ENCODE data around the gene CSRNP3.

CSRNP3 gene

DNA sequence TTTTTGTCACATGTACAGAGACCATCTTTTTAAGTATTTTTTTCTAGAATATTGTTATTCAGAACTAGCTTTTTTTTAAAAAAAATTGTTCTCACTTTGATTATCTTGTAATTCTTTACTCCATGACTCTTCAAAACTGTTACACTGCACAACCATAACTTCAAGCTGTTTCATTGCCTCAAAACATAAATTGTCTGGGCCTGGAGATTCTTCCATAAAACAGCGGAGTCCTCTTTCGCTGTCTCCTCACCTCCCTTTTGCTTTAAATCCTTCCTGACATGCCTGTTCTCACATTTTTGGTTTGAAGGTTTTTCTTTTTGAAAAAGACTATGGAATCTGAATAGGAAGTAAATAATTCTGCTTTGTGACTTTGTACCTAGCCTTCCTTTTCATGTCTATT is 197.9 kb downstream of the CSRNP3 start:
- no peaks in the 10 kb centered on the region for H3K36me3 ChIP-seq (ENCODE audit: control insufficient read depth in 4 of 4, insufficient read depth in 4 of 4, low read length in 3 of 4)
- H3K27me3 ChIP-seq (replicated peaks in 2 of 5; ENCODE audit: control insufficient read depth in 4 of 5, insufficient read depth in 5 of 5, low read length in 4 of 5) = no peaks in the 10 kb centered on the region
- WGBS (ENCODE audit: insufficient coverage) = no CpG with 5 or more reads among the region's 2 CpGs
- DNase-seq = no peak
- CTCF ChIA-PET = no interaction called here
- no peaks in the 10 kb centered on the region for H3K4me1 ChIP-seq (ENCODE audit: control extremely low read depth in 1 of 4, control insufficient read depth in 4 of 4, insufficient read depth in 4 of 4, low read length in 3 of 4)
- peaks cover 0 to 4% (median 0%) of the 10 kb centered on the region in 5 experiments for H3K9me3 ChIP-seq (ENCODE audit: control extremely low read depth in 1 of 5, control insufficient read depth in 4 of 5, insufficient read depth in 2 of 5, low read depth in 1 of 5, low read length in 4 of 5)
- no peak overlapping the region for H3K4me3 ChIP-seq (ENCODE audit: control insufficient read depth in 1 of 7, extremely low read depth in 1 of 7, insufficient read depth in 4 of 7, low read depth in 2 of 7, low read length in 6 of 7)
- no peak overlapping the region for H3K27ac ChIP-seq (ENCODE audit: insufficient read depth in 1 of 2, low read depth in 1 of 2, low read length in 2 of 2, poor library complexity in 1 of 2, severe bottlenecking in 2 of 2)
- POLR2A ChIA-PET = no interaction called here

- Histone ChIP-seq H3K9me3 (ENCODE audit: control extremely low read depth in 1 of 5, control insufficient read depth in 4 of 5, insufficient read depth in 2 of 5, low read depth in 1 of 5, low read length in 4 of 5) (peaks cover 0 to 4% (median 0%) of the 10 kb centered on the region in 5 experiments), H3K4me3 (ENCODE audit: control insufficient read depth in 1 of 7, extremely low read depth in 1 of 7, insufficient read depth in 4 of 7, low read depth in 2 of 7, low read length in 6 of 7) (no peak overlapping the region), H3K27me3 (replicated peaks in 2 of 5; ENCODE audit: control insufficient read depth in 4 of 5, insufficient read depth in 5 of 5, low read length in 4 of 5) (no peaks in the 10 kb centered on the region), H3K36me3 (ENCODE audit: control insufficient read depth in 4 of 4, insufficient read depth in 4 of 4, low read length in 3 of 4) (no peaks in the 10 kb centered on the region), H3K27ac (ENCODE audit: insufficient read depth in 1 of 2, low read depth in 1 of 2, low read length in 2 of 2, poor library complexity in 1 of 2, severe bottlenecking in 2 of 2) (no peak overlapping the region), H3K4me1 (ENCODE audit: control extremely low read depth in 1 of 4, control insufficient read depth in 4 of 4, insufficient read depth in 4 of 4, low read length in 3 of 4) (no peaks in the 10 kb centered on the region)
- DNase-seq = no peak
- ChIA-PET CTCF (no interaction called here), POLR2A (no interaction called here)
- no CpG with 5 or more reads among the region's 2 CpGs for WGBS (ENCODE audit: insufficient coverage)
Observed at GRCh38 chr2:165674780-165675179, 205.3 kb downstream of the CSRNP3 start.

- WGBS (ENCODE audit: insufficient coverage) = 92% methylated on average over 1 of the region's 1 CpG
- Histone ChIP-seq H3K27me3 (replicated peaks in 2 of 5; ENCODE audit: control insufficient read depth in 4 of 5, insufficient read depth in 5 of 5, low read length in 4 of 5) (no peaks in the 10 kb centered on the region), H3K4me1 (ENCODE audit: control extremely low read depth in 1 of 4, control insufficient read depth in 4 of 4, insufficient read depth in 4 of 4, low read length in 3 of 4) (no peaks in the 10 kb centered on the region), H3K27ac (ENCODE audit: insufficient read depth in 1 of 2, low read depth in 1 of 2, low read length in 2 of 2, poor library complexity in 1 of 2, severe bottlenecking in 2 of 2) (no peak overlapping the region), H3K36me3 (ENCODE audit: control insufficient read depth in 4 of 4, insufficient read depth in 4 of 4, low read length in 3 of 4) (no peaks in the 10 kb centered on the region), H3K4me3 (ENCODE audit: control insufficient read depth in 1 of 7, extremely low read depth in 1 of 7, insufficient read depth in 4 of 7, low read depth in 2 of 7, low read length in 6 of 7) (no peak overlapping the region), H3K9me3 (ENCODE audit: control extremely low read depth in 1 of 5, control insufficient read depth in 4 of 5, insufficient read depth in 2 of 5, low read depth in 1 of 5, low read length in 4 of 5) (peaks cover 0 to 4% (median 0%) of the 10 kb centered on the region in 5 experiments)
- DNase-seq = no peak
- ChIA-PET CTCF (no interaction called here), POLR2A (interaction anchor here (0.5 kb wide), 1 partner anchor 93 kb away, joined by 4 read pairs; no protein-coding TSS in a partner anchor)
Observed at GRCh38 chr2:165675551-165675968, 206.1 kb downstream of the CSRNP3 start.

DNA sequence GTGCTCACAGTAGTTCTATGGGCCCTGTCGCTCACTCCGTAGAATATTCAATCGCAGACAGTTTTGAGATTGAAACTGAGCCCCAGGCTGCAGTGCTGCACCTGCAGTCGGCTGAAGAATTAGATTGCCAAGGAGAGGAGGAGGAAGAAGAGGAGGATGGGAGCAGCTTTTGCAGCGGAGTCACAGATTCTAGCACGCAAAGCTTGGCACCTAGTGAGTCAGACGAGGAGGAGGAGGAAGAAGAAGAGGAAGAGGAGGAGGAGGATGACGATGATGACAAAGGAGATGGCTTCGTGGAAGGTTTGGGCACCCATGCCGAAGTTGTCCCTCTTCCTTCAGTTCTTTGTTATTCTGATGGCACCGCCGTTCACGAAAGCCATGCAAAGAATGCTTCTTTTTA is 209.4 kb downstream of the CSRNP3 start:
- ChIA-PET POLR2A (no interaction called here), CTCF (no interaction called here)
- H3K4me1 ChIP-seq (ENCODE audit: control extremely low read depth in 1 of 4, control insufficient read depth in 4 of 4, insufficient read depth in 4 of 4, low read length in 3 of 4) = no peaks in the 10 kb centered on the region
- H3K27ac ChIP-seq (ENCODE audit: insufficient read depth in 1 of 2, low read depth in 1 of 2, low read length in 2 of 2, poor library complexity in 1 of 2, severe bottlenecking in 2 of 2) = no peak overlapping the region
- DNase-seq = no peak
- no peaks in the 10 kb centered on the region for H3K9me3 ChIP-seq (ENCODE audit: control extremely low read depth in 1 of 5, control insufficient read depth in 4 of 5, insufficient read depth in 2 of 5, low read depth in 1 of 5, low read length in 4 of 5)
- no peaks in the 10 kb centered on the region for H3K36me3 ChIP-seq (ENCODE audit: control insufficient read depth in 4 of 4, insufficient read depth in 4 of 4, low read length in 3 of 4)
- 98% methylated on average over 12 of the region's 13 CpGs for WGBS (ENCODE audit: insufficient coverage)
- H3K27me3 ChIP-seq (replicated peaks in 2 of 5; ENCODE audit: control insufficient read depth in 4 of 5, insufficient read depth in 5 of 5, low read length in 4 of 5) = no peaks in the 10 kb centered on the region
- no peak overlapping the region for H3K4me3 ChIP-seq (ENCODE audit: control insufficient read depth in 1 of 7, extremely low read depth in 1 of 7, insufficient read depth in 4 of 7, low read depth in 2 of 7, low read length in 6 of 7)

- no peaks in the 10 kb centered on the region for H3K4me1 ChIP-seq (ENCODE audit: control extremely low read depth in 1 of 4, control insufficient read depth in 4 of 4, insufficient read depth in 4 of 4, low read length in 3 of 4)
- 100% methylated on average over 1 of the region's 2 CpGs for WGBS (ENCODE audit: insufficient coverage)
Observed at GRCh38 chr2:165679621-165680020, 210.1 kb downstream of the CSRNP3 start.

DNA sequence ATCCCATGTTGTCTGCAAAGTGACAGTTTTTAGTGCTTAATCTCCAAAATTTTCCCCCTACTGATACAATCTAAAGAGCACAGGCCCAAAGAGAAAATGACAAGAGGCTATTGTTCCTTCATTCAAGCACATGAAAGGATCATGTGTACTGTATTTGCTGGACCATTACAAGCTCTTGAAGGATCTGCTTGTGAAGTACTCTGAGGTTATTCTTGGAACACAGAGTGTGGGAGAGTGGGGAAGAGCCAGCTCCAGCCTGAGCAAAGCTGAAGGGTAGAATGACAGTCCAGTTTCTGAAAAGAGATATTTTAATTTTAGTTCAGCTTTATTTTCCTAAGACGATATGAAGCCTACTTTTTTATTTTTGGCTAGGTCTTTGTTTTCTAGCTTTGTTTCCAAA is 212.3 kb downstream of the CSRNP3 start:
- no peak for DNase-seq
- Histone ChIP-seq H3K4me3 (ENCODE audit: control insufficient read depth in 1 of 7, extremely low read depth in 1 of 7, insufficient read depth in 4 of 7, low read depth in 2 of 7, low read length in 6 of 7) (no peak overlapping the region), H3K27ac (ENCODE audit: insufficient read depth in 1 of 2, low read depth in 1 of 2, low read length in 2 of 2, poor library complexity in 1 of 2, severe bottlenecking in 2 of 2) (no peak overlapping the region), H3K9me3 (ENCODE audit: control extremely low read depth in 1 of 5, control insufficient read depth in 4 of 5, insufficient read depth in 2 of 5, low read depth in 1 of 5, low read length in 4 of 5) (no peaks in the 10 kb centered on the region), H3K4me1 (ENCODE audit: control extremely low read depth in 1 of 4, control insufficient read depth in 4 of 4, insufficient read depth in 4 of 4, low read length in 3 of 4) (no peaks in the 10 kb centered on the region), H3K36me3 (ENCODE audit: control insufficient read depth in 4 of 4, insufficient read depth in 4 of 4, low read length in 3 of 4) (no peaks in the 10 kb centered on the region), H3K27me3 (replicated peaks in 2 of 5; ENCODE audit: control insufficient read depth in 4 of 5, insufficient read depth in 5 of 5, low read length in 4 of 5) (no peaks in the 10 kb centered on the region)
- WGBS (ENCODE audit: insufficient coverage) = no CpG with 5 or more reads among the region's 1 CpG
- ChIA-PET POLR2A (no interaction called here), CTCF (interaction anchor here (0.9 to 1.4 kb wide), 2 partner anchors 12 to 17 kb away, joined by 4 read pairs; no protein-coding TSS in a partner anchor)

More at GRCh38 chr2:165679621-165680020, 210.1 kb downstream of the CSRNP3 start:
- no peak for DNase-seq
- Histone ChIP-seq H3K9me3 (ENCODE audit: control extremely low read depth in 1 of 5, control insufficient read depth in 4 of 5, insufficient read depth in 2 of 5, low read depth in 1 of 5, low read length in 4 of 5) (no peaks in the 10 kb centered on the region), H3K27ac (ENCODE audit: insufficient read depth in 1 of 2, low read depth in 1 of 2, low read length in 2 of 2, poor library complexity in 1 of 2, severe bottlenecking in 2 of 2) (no peak overlapping the region), H3K4me3 (ENCODE audit: control insufficient read depth in 1 of 7, extremely low read depth in 1 of 7, insufficient read depth in 4 of 7, low read depth in 2 of 7, low read length in 6 of 7) (no peak overlapping the region), H3K27me3 (replicated peaks in 2 of 5; ENCODE audit: control insufficient read depth in 4 of 5, insufficient read depth in 5 of 5, low read length in 4 of 5) (no peaks in the 10 kb centered on the region), H3K36me3 (ENCODE audit: control insufficient read depth in 4 of 4, insufficient read depth in 4 of 4, low read length in 3 of 4) (no peaks in the 10 kb centered on the region)
- ChIA-PET POLR2A (no interaction called here), CTCF (no interaction called here)

GRCh38 chr2:165682546-165682945 is 213.0 kb downstream of the CSRNP3 start:
- no peaks in the 10 kb centered on the region for H3K4me1 ChIP-seq (ENCODE audit: control extremely low read depth in 1 of 4, control insufficient read depth in 4 of 4, insufficient read depth in 4 of 4, low read length in 3 of 4)
- no peaks in the 10 kb centered on the region for H3K9me3 ChIP-seq (ENCODE audit: control extremely low read depth in 1 of 5, control insufficient read depth in 4 of 5, insufficient read depth in 2 of 5, low read depth in 1 of 5, low read length in 4 of 5)
- H3K27ac ChIP-seq (ENCODE audit: insufficient read depth in 1 of 2, low read depth in 1 of 2, low read length in 2 of 2, poor library complexity in 1 of 2, severe bottlenecking in 2 of 2) = no peak overlapping the region
- POLR2A ChIA-PET = no interaction called here
- no peak overlapping the region for H3K4me3 ChIP-seq (ENCODE audit: control insufficient read depth in 1 of 7, extremely low read depth in 1 of 7, insufficient read depth in 4 of 7, low read depth in 2 of 7, low read length in 6 of 7)
- no peak for DNase-seq
- no peaks in the 10 kb centered on the region for H3K27me3 ChIP-seq (replicated peaks in 2 of 5; ENCODE audit: control insufficient read depth in 4 of 5, insufficient read depth in 5 of 5, low read length in 4 of 5)
- CTCF ChIA-PET = interaction anchor here (1.4 kb wide), 1 partner anchor 11 kb away, joined by 4 read pairs; no protein-coding TSS in a partner anchor
- 93% methylated on average over 1 of the region's 1 CpG for WGBS (ENCODE audit: insufficient coverage)
- no peaks in the 10 kb centered on the region for H3K36me3 ChIP-seq (ENCODE audit: control insufficient read depth in 4 of 4, insufficient read depth in 4 of 4, low read length in 3 of 4)

Data from common myeloid progenitor, CD34-positive (primary cell).